Ishikawa (cell line): ENCODE measurements around the gene SLC17A7.

ENCODE experiments used
- CEBPB ChIP-seq: IDR thresholded peaks from 2 replicates; pipeline ENCODE4 v1.6.1; 2012
- EP300 ChIP-seq: IDR thresholded peaks from 2 replicates; pipeline ENCODE4 v1.6.1; 2012; ENCODE audit warnings: borderline replicate concordance
- FOXM1 ChIP-seq: IDR thresholded peaks from 2 replicates; pipeline ENCODE4 v1.6.1; 2012; ENCODE audit warnings: low read depth, borderline replicate concordance
- MAX ChIP-seq: IDR thresholded peaks from 2 replicates; pipeline ENCODE4 v1.6.1; 2012
- NFIC ChIP-seq: IDR thresholded peaks from 2 replicates; pipeline ENCODE4 v1.6.1; 2012
- REST ChIP-seq: IDR thresholded peaks from 2 replicates; pipeline ENCODE4 v1.6.1; 2012; ENCODE audit warnings: low read depth, mild to moderate bottlenecking
- TAF1 ChIP-seq: IDR thresholded peaks from 2 replicates; pipeline ENCODE4 v1.6.1; 2012; ENCODE audit warnings: low read depth, mild to moderate bottlenecking
- TCF12 ChIP-seq: IDR thresholded peaks from 2 replicates; pipeline ENCODE4 v1.6.1; 2012; ENCODE audit warnings: low read depth
- USF1 ChIP-seq: IDR thresholded peaks from 2 replicates; pipeline ENCODE4 v1.6.1; 2012
- YY1 ChIP-seq: IDR thresholded peaks from 2 replicates; pipeline ENCODE4 v1.6.1; 2012; ENCODE audit warnings: low read depth

GRCh38 chr19:49419173-49419572, 22.2 kb downstream of the SLC17A7 start:
- TF ChIP-seq TCF12 (no peak), CEBPB (no peak), EP300 (no peak), TAF1 (no peak), MAX (no peak), FOXM1 (no peak), REST (no peak), USF1 (no peak), NFIC (no peak), YY1 (no peak)
